Activated CD8-positive, alpha-beta memory T cell treated with anti-CD3 and anti-CD28 coated beads for 36 hours (primary cell): ENCODE results near the gene DIP2A. TPM values are rescaled to one million over a fixed set of nuclear protein-coding genes. Genes with fewer than 3 reads are reported as not detected.
"Not testable (repeated sequence)": the region's sequence is repeated elsewhere in the genome, so short reads cannot be mapped to it uniquely, and the experiment has no call there.

Source experiments
- CTCF ChIA-PET: fragments of 350-600 bp; sonication (Branson Sonifier 250); formaldehyde crosslinking; loops from one replicate; lab custom pipeline; 2021; ENCODE audit warnings: antibody characterized with exemption; lab: Charles Lee
- POLR2A ChIA-PET: fragments of 350-600 bp; sonication (Branson Sonifier 250); formaldehyde crosslinking; loops from one replicate; lab custom pipeline; 2021; ENCODE audit warnings: antibody characterized with exemption; lab: Charles Lee
- total RNA-seq, 2 experiments: library from RNA; stranded (reverse); gene quantifications; one replicate each; pipeline ENCODE4 v1.2.3, GENCODE V29; 2021

DIP2A gene
- total RNA-seq, 2 experiments from 2014 or later = 26.9 to 28.5 TPM

DNA sequence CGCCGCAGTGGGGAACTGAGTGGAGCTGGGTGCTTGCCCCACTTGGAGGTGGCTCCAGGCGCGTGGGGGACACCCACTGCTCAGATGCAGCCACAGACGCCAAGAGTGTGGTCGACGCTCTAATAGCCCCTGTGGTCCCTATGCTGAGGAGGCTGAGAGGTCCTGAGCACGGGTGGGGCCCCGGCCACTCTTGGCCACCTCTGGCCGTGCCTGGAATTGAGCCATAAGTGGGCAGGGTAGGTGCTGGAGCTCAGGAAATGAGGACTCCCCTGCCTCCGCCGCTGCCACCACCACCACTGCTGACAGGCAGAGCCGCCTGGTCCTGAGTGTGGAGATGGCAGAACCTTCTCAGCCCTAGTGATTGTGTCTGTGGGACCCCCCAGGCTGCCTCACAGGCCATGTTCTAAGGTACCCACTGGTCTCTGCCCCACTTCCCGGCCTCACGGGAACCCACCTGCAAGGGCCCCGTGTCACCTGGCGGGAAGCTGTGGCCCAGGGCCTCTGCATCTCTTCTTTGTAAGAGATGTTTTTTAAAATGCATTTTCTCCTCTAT, 34.6 kb upstream of the DIP2A start:
- ChIA-PET POLR2A (interaction anchor here (2.3 kb wide), 1 partner anchor 34 kb away, joined by 13 read pairs; the partner anchor contains the start of gene DIP2A), CTCF (interaction anchor here (0.9 to 1.3 kb wide), 2 partner anchors 80 to 281 kb away, joined by 3 to 4 read pairs; no protein-coding TSS in a partner anchor)

DNA sequence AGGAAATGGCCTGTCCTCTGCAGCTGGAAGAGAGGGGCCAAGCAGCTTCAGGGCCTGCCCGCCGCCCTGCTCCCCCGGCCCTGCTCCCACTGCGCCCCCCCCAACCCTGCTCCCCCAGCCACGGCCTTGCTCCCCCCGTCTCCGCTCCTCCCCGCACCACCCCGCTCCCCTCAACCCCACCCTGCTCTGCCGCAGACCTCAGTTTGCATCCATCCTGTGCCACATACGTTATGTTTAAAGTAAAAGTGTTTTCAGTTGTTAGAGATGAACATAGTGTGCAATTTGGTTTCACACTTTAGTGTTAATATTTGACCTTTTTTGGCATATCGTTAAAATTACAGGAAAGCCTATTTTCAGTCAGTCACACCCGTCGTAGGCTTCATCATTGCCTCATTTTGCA, 34.1 kb upstream of the DIP2A start:
- ChIA-PET CTCF (interaction anchor here (0.7 to 1.3 kb wide), 2 partner anchors 11 to 281 kb away, joined by 3 read pairs; no protein-coding TSS in a partner anchor), POLR2A (interaction anchor here (2.3 kb wide), 1 partner anchor 33 kb away, joined by 13 read pairs; the partner anchor contains the start of gene DIP2A)

DNA sequence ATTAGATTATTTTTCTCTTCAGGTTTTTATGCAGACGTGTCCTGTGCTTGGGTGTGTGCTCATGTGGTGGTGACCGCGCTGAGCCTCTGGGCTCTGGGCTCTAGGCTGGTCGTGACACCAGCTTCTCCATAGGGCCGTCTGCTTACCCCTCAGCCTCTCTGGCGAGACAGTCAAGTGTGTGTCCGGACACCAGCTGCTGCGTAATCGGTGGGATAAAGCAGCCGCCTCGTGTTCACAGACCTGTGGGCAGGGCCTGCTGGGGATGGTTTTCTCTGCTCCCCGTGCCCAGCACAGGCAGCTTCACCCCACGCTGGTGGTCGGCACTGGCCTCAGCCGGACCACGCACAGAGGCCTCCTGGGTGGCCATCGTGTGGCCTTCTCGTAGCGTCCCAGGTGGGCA, 33.6 kb upstream of the DIP2A start:
- POLR2A ChIA-PET = interaction anchor here (2.3 kb wide), 1 partner anchor 33 kb away, joined by 13 read pairs; the partner anchor contains the start of gene DIP2A
- CTCF ChIA-PET = interaction anchor here (0.7 to 1.3 kb wide), 4 partner anchors 10 to 282 kb away, joined by 3 to 4 read pairs (median 4); no protein-coding TSS in a partner anchor

DNA sequence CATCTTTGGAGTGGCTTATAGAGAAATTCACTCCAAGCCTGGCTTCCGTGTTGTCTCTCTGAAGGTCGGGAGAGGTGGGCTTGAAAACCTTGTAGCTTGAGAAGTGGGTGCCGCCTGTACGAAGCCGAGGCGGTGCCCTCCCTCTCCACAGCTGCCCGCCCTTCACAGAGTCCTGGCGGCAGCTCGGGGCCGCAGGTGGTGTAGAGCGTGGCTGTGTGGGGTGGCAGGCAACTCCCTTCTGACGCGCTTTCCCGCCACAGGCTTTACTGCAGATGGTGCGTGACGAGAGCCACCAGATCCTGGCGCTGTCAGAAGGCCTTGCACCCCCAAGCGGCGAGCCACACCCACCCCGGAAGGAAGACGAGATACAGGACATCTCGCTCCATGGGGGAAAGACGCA, 33.1 kb upstream of the DIP2A start:
- CTCF ChIA-PET = interaction anchor here (0.7 to 1.1 kb wide), 3 partner anchors 10 to 134 kb away, joined by 3 to 4 read pairs (median 4); no protein-coding TSS in a partner anchor
- POLR2A ChIA-PET = interaction anchor here (0.6 to 2.3 kb wide), 2 partner anchors 32 to 62 kb away, joined by 8 to 13 read pairs; partner anchors contain the start of gene DIP2A

DNA sequence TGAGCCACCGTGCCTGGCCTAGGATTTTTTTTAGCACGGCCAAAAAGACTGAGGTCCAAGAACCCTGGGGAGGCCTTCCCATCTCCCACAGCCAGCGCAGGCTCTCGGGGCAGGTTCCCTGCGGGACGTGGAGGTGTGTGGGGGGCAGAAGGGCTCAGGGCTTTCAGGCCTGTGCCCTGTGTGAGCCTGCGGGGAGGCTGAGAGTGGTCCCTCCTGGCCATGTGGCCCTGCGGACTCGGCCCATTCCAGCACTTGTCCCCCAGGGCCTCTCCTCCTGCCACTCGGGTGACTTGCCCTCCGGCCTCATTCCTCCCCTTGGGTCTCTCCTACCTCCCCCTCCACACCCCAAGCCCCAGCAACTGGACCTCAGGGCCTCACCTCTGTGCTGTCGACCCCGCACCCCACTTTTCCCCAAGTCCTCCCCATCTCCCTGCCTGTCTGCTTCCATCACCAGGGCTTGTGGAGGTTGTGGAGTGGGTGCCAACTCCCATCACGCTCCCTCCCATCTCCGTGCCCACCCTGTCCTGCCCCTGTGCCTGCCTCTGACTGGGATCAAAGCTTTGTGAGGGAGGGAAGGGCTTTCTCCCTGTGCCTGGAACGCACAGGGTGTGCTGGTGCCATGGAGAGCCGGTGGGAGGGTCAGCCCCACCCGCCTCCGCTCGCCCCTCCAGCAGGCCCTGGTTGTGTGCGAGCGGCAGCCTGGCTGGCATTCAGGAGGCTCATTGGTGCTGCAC, 32.2 kb upstream of the DIP2A start:
- ChIA-PET POLR2A (interaction anchor here (0.6 to 2.3 kb wide), 3 partner anchors 31 to 282 kb away, joined by 3 to 13 read pairs (median 3); partner anchors contain the start of genes DIP2A and PRMT2), CTCF (interaction anchor here (1.1 kb wide), 1 partner anchor 15 kb away, joined by 4 read pairs; no protein-coding TSS in a partner anchor)

- POLR2A ChIA-PET = no interaction called here
These were observed 31.2 kb upstream of the DIP2A start for GRCh38 chr21:46427516-46427915.

DNA sequence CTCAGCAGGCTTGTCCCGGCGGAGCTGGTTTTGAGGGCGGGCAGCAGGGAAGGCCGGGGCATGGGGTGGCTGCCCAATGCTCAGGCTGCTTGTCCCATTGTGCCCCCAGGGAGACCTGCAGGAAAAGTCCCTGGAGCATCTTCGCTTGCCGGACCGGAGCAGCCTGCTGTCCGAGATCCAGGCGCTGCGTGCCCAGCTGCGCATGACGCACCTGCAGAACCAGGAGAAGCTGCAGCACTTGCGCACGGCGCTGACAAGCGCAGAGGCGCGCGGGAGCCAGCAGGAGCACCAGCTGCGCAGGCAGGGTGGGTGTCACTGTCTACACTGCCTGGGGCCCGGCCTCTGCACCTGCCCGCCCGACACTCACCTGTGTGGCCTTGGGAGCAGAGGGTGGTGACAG, 30.4 kb upstream of the DIP2A start:
- POLR2A ChIA-PET = no interaction called here
- CTCF ChIA-PET = no interaction called here

More at GRCh38 chr21:46427516-46427915, 31.2 kb upstream of the DIP2A start:
- CTCF ChIA-PET = no interaction called here

DNA sequence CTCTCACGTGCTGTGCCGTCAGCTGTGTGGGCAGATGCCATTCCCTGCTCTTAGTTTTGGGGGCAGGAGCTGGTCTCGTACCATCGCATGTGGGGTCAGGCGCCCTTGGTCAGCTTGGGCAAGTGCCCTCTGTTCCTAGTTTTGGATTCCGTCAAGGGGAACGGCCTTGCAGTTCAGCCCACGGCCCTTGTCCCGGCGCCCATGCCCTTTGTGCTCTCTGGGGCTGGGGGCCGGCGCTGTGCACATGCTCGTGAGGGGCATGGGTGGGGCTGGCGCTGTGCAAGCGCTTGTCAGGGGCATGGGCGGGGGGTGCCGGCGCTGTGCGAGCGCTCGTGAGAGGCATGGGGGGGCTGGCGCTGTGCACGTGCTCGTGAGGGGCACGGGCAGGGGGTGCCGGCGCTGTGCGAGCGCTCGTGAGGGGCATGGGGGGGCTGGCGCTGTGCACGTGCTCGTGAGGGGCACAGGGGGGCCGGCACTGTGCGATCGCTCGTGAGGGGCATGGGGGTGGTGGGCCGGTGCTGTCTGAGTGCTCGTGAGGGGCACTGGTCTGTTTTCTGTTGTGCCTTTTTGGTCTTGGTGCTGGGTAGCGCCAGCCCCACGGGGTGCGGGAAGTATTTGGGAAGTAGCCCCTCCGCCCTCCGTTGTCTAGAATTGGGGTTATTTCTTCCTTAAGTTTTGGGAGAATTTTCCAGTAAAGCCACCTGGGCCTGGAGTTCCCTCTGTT, 29.5 kb upstream of the DIP2A start:
- ChIA-PET CTCF (no interaction called here), POLR2A (no interaction called here)

DNA sequence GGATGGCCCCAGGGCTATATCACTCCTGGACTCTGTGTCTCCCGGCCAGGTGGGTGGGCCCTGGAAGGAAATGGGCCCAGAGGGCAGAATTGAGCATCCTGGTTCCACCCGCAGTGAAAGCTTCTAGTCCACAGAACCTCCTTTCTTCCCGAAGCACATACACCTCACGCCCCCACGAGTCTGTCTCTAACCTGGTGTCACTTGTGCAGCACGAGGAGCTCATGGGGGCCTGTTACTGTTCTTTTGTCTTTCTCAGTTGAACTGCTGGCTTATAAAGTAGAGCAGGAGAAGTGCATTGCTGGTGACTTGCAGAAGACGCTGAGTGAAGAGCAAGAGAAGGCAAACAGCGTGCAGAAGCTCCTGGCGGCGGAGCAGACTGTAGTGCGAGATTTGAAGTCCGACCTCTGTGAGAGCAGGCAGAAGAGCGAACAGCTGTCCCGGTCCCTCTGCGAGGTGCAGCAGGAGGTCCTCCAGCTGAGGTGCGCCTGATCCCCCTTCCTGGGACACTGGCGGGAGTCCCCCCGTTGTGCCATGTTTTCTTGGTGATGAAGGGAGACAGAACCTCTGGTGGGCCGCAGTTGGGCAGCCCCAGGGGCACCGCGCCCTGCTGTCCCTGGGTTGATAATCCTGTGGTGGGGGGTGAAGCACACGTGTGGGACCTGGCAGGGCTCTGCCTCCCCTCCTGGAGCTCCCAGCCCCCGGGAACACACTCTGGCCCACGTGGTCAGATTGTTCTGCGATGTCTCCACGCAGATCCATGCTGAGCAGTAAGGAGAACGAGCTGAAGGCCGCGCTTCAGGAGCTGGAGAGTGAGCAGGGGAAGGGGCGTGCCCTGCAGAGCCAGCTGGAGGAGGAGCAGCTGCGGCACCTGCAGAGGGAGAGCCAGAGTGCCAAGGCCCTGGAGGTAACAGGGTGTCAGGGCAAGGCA, 28.7 kb upstream of the DIP2A start:
- ChIA-PET CTCF (interaction anchor here (1.4 kb wide), 1 partner anchor 16 kb away, joined by 3 read pairs; no protein-coding TSS in a partner anchor), POLR2A (no interaction called here)

- ChIA-PET CTCF (interaction anchor here (1.4 kb wide), 1 partner anchor 18 kb away, joined by 3 read pairs; no protein-coding TSS in a partner anchor), POLR2A (no interaction called here)
These were observed 27.2 kb upstream of the DIP2A start for GRCh38 chr21:46431448-46431847.

DNA sequence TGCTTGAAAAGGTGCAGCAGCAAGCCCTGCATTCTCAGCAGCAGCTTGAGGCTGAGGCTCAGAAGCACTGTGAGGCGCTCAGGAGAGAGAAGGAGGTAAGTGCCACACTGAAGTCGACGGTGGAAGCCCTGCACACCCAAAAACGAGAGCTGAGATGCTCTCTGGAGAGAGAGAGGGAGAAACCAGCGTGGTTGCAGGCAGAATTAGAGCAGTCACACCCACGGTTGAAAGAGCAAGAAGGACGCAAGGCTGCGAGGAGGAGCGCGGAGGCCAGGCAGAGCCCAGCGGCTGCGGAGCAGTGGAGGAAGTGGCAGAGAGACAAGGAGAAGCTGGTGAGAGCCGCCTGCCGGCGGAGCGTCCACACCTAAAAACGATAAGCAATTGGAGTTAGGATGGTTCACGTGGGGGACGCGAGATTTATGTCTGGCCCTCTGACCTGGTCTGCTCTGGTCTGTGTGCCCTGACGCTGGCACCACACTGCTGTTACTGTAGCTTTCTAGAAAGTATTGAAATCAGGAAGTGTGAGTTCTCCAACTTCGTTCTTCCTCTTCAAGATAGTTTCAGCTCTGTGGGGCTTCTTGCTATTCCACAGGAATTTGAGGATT, 26.7 kb upstream of the DIP2A start:
- ChIA-PET CTCF (interaction anchor here (0.6 kb wide), 1 partner anchor 195 kb away, joined by 3 read pairs; no protein-coding TSS in a partner anchor), POLR2A (interaction anchor here (0.6 kb wide), 1 partner anchor 34 kb away, joined by 3 read pairs; no protein-coding TSS in a partner anchor)

- POLR2A ChIA-PET, CTCF ChIA-PET: not testable (repeated sequence)
These were observed 25.6 kb upstream of the DIP2A start for GRCh38 chr21:46433116-46433515.

GRCh38 chr21:46434322-46434958, 24.3 kb upstream of the DIP2A start:
- POLR2A ChIA-PET = no interaction called here
- CTCF ChIA-PET = interaction anchor here (1.7 kb wide), 1 partner anchor 9 kb away, joined by 3 read pairs; no protein-coding TSS in a partner anchor

DNA sequence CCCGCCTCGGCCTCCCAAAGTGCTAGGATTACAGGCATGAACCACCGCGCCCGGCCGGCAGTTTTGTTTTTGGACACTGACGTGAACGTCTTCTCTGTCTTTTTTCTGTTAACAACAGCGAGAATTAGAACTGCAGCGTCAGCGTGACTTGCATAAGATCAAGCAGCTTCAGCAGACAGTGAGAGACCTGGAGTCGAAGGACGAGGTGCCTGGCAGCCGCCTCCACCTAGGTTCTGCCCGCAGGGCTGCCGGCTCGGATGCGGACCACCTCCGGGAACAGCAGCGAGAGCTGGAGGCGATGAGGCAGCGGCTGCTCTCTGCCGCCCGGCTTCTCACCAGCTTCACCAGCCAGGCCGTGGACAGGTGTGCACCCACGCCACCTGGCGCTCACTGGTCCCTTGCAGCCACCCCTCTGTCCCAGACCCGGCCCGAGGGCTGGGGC, 22.9 kb upstream of the DIP2A start:
- CTCF ChIA-PET = interaction anchor here (1.7 kb wide), 1 partner anchor 11 kb away, joined by 3 read pairs; no protein-coding TSS in a partner anchor
- POLR2A ChIA-PET = no interaction called here

- CTCF ChIA-PET = no interaction called here
- POLR2A ChIA-PET = interaction anchor here (0.6 kb wide), 1 partner anchor 40 kb away, joined by 5 read pairs; no protein-coding TSS in a partner anchor
These were observed 22.1 kb upstream of the DIP2A start for GRCh38 chr21:46436621-46437020.

DNA sequence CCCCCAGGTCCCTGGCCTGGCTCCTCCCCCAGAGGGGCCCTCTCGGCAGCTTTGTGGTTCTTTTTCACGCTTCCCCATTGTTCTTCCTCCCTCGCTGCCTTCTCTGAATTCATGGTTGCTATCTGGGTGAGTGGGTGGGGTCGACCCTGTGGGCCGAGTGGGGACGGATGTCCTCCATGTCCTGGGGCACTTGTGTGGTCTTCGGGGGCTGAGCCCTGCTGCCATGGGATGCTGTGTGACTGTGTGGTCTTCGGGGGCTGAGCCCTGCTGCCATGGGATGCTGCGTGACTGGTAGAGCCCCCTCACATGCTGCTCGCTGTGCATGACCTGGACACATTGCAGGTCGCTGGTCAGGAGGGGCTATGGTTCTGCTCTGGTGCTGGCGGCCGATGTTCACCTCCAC, 21.6 kb upstream of the DIP2A start:
- ChIA-PET POLR2A (no interaction called here), CTCF (no interaction called here)

GRCh38 chr21:46437511-46437910, 21.2 kb upstream of the DIP2A start:
- POLR2A ChIA-PET = no interaction called here
- CTCF ChIA-PET = no interaction called here
